Liver (tissue), 3 donors: ENCODE results near the gene SYT2.

ENCODE experiments used
- ATF3 ChIP-seq: IDR thresholded peaks from 2 replicates; pipeline ENCODE4 v1.6.1; 2016; ENCODE audit warnings: antibody characterized with exemption
- CTCF ChIP-seq: fragments of 150-350 bp; IDR thresholded peaks from 2 replicates; pipeline ENCODE4 v1.5.1; 2017; ENCODE audit warnings: improper control_type of control experiment, low read depth, low read length; ENCODE audit not compliant: missing input control
- FOXA1 ChIP-seq: IDR thresholded peaks from 2 replicates; pipeline ENCODE4 v1.6.1; 2016; ENCODE audit warnings: antibody characterized with exemption
- GABPA ChIP-seq, 2 donors: IDR thresholded peaks in 1 of 2; conservative IDR thresholded peaks in 1 of 2; 2 replicates each; pipeline ENCODE4 v1.6.1; 2016; ENCODE audit warnings: antibody characterized with exemption in 2 of 2, mild to moderate bottlenecking in 1 of 2, moderate library complexity in 1 of 2
- HNF4G ChIP-seq: IDR thresholded peaks from 2 replicates; pipeline ENCODE4 v1.6.1; 2016; ENCODE audit warnings: antibody characterized with exemption
- JUND ChIP-seq, 2 donors: IDR thresholded peaks; 2 replicates each; pipeline ENCODE4 v1.6.1; 2016; ENCODE audit warnings: antibody characterized with exemption in 2 of 2
- MAX ChIP-seq: IDR thresholded peaks from 2 replicates; pipeline ENCODE4 v1.6.1; 2016; ENCODE audit warnings: antibody characterized with exemption
- NR2F2 ChIP-seq: IDR thresholded peaks from 2 replicates; pipeline ENCODE4 v1.6.1; 2016; ENCODE audit warnings: antibody characterized with exemption
- RAD21 ChIP-seq, 2 donors: IDR thresholded peaks; 2 replicates each; pipeline ENCODE4 v1.6.1; 2016; ENCODE audit warnings: antibody characterized with exemption in 2 of 2, mild to moderate bottlenecking in 2 of 2
- REST ChIP-seq: IDR thresholded peaks from 2 replicates; pipeline ENCODE4 v1.6.1; 2016; ENCODE audit warnings: antibody characterized with exemption, mild to moderate bottlenecking
- RXRA ChIP-seq, 2 donors: IDR thresholded peaks; 2 replicates each; pipeline ENCODE4 v1.6.1; 2017 to 2018; ENCODE audit warnings: antibody characterized with exemption in 2 of 2, mild to moderate bottlenecking in 1 of 2
- TAF1 ChIP-seq: conservative IDR thresholded peaks from 2 replicates; pipeline ENCODE4 v1.6.1; 2016; ENCODE audit warnings: antibody characterized with exemption, mild to moderate bottlenecking
- YY1 ChIP-seq: IDR thresholded peaks from 2 replicates; pipeline ENCODE4 v1.6.1; 2016; ENCODE audit warnings: antibody characterized with exemption, mild to moderate bottlenecking
- ZBTB33 ChIP-seq: IDR thresholded peaks from 2 replicates; pipeline ENCODE4 v1.6.1; 2016; ENCODE audit warnings: antibody characterized with exemption
- donor health status: healthy.
- donor health status: healthy.

GRCh38 chr1:202561240-202561639 lies 149.0 kb downstream of the SYT2 start:
- TF ChIP-seq YY1 = no peak
- TF ChIP-seq ZBTB33 = no peak
- TF ChIP-seq ATF3 = no peak
- TF ChIP-seq CTCF = no peak
- no peak for TF ChIP-seq RXRA (IDR thresholded peaks at IDR 0.05)
- no peak for TF ChIP-seq MAX
- no peak for TF ChIP-seq GABPA (IDR thresholded peaks at IDR 0.05 in 1 of 2, conservative IDR thresholded peaks at IDR 0.05 in 1 of 2)
- TF ChIP-seq FOXA1 = no peak
- no peak for TF ChIP-seq TAF1
- TF ChIP-seq RAD21 (IDR thresholded peaks at IDR 0.05) = no peak
- TF ChIP-seq NR2F2 = no peak
- TF ChIP-seq JUND (IDR thresholded peaks at IDR 0.05) = no peak
- TF ChIP-seq REST = no peak
- TF ChIP-seq HNF4G = no peak
